ENCODE results near the gene PI4KA. TPM values are rescaled to one million over a fixed set of nuclear protein-coding genes. Genes with fewer than 3 reads are reported as not detected.

The PI4KA gene
- total RNA-seq, 3 donors from 2014 or later: 64.1 to 66.6 (median 66.5) TPM

DNA sequence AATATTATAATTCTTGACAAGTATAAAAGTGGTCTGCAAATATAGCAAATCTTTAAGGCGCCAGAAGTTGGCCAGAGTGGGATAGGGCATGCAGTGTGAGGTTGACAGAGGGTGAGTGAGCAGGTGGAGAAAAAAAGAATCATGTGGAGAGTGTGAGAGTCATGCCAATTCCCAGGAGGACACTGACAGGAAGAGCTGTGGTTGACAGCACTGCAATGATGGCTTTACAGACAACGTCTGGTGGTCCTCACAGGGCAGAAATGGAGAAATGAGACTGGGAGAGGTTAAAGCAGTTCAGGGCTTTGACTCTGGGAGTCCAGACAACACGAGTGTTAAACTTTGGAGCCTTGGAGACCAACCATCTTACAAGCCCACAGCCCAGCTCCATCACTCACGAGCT is 49.8 kb downstream of the PI4KA start:
- no peak overlapping the region for H3K4me3 Mint-ChIP-seq
- DNase-seq (no peak), ATAC-seq (no peak)
- H3K4me1 Mint-ChIP-seq (ENCODE audit: low read depth): peaks cover 7% of the 10 kb centered on the region
- H3K27me3 Mint-ChIP-seq (ENCODE audit: low read depth): no peaks in the 10 kb centered on the region
- H3K36me3 Mint-ChIP-seq (ENCODE audit: insufficient read depth): peaks cover 54% of the 10 kb centered on the region
- H3K9me3 Mint-ChIP-seq: no peaks in the 10 kb centered on the region

- ATAC-seq (no peak), DNase-seq (no peak)
- Mint-ChIP-seq H3K4me3 (no peak overlapping the region), H3K27me3 (ENCODE audit: low read depth) (no peaks in the 10 kb centered on the region), H3K4me1 (ENCODE audit: low read depth) (peaks cover 7% of the 10 kb centered on the region), H3K36me3 (ENCODE audit: insufficient read depth) (peaks cover 54% of the 10 kb centered on the region), H3K9me3 (no peaks in the 10 kb centered on the region)
Measured at GRCh38 chr22:20807315-20807752, 51.3 kb downstream of the PI4KA start.

DNA sequence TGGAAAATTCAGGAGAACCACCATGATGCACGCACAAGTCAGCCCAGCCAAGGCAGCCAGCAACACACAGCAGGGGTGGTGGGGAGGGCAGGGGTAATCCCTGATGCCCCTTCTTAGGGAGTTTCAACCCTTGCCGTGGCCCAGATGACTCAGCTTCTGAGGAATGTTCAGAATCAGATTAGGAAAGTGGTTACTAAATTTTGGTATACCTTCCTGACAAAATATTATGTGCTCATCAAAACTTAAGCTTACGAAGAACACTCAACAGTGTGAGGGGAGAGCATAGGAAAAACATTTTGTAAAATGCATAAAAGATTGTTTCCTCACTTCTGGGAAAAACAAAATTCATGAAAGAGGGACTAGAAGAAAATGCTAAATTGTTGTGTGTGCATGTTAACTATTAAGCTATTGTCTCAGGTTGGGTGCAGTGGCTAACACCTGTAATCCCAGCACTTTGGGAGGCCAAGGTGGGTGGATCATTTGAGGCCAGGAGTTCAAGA is 52.6 kb downstream of the PI4KA start:
- ATAC-seq: no peak
- no peak for DNase-seq

GRCh38 chr22:20804650-20805049 is 54.0 kb downstream of the PI4KA start:
- Mint-ChIP-seq H3K4me1 (ENCODE audit: low read depth) (no peaks in the 10 kb centered on the region), H3K36me3 (ENCODE audit: insufficient read depth) (peaks cover 54% of the 10 kb centered on the region), H3K4me3 (no peak overlapping the region), H3K27me3 (ENCODE audit: low read depth) (no peaks in the 10 kb centered on the region), H3K9me3 (no peaks in the 10 kb centered on the region)
- ATAC-seq: no peak
- DNase-seq: no peak

More for the DNA sequence above, 52.6 kb downstream of the PI4KA start:
- Mint-ChIP-seq H3K27me3 (ENCODE audit: low read depth) (no peaks in the 10 kb centered on the region), H3K4me1 (ENCODE audit: low read depth) (peaks cover 3% of the 10 kb centered on the region), H3K4me3 (no peak overlapping the region), H3K36me3 (ENCODE audit: insufficient read depth) (peaks cover 51% of the 10 kb centered on the region), H3K9me3 (no peaks in the 10 kb centered on the region)

DNA sequence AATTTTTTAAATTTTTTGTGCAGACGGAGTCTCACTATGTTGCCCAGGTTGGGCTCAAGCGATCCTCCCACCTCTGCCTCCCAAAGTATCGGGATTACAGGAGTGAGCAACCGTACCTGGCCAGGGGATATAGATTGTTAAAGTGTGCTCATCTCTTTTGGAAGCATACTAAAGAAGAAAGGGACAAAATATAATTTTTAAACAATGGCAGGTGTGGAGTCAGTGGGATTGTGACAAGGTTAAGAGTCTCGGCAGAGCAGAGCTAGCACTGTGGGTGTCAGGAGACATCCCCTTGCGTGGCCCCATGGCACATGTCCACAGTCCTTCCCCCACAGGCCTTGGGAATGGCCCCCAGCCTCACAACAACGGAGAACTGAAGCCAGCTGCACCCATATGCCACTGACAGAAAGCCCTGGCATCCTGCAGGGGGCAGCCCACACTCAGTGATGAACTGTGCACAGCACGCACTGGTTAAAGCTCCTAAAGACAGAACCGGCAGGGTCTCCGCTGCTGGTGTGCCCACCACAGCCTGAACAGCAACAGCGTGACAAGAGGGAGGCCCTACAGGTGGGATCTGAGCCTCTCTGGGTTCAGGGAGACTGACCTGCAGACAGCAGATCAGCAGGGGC is 54.8 kb downstream of the PI4KA start:
- H3K4me1 Mint-ChIP-seq (ENCODE audit: low read depth): no peaks in the 10 kb centered on the region
- no peaks in the 10 kb centered on the region for H3K27me3 Mint-ChIP-seq (ENCODE audit: low read depth)
- peak; percentile 24 for DNase-seq
- H3K4me3 Mint-ChIP-seq: no peak overlapping the region
- ATAC-seq: peak in 1 of 2 donors; percentile 32
- H3K9me3 Mint-ChIP-seq: no peaks in the 10 kb centered on the region
- H3K36me3 Mint-ChIP-seq (ENCODE audit: insufficient read depth): peaks cover 58% of the 10 kb centered on the region

DNA sequence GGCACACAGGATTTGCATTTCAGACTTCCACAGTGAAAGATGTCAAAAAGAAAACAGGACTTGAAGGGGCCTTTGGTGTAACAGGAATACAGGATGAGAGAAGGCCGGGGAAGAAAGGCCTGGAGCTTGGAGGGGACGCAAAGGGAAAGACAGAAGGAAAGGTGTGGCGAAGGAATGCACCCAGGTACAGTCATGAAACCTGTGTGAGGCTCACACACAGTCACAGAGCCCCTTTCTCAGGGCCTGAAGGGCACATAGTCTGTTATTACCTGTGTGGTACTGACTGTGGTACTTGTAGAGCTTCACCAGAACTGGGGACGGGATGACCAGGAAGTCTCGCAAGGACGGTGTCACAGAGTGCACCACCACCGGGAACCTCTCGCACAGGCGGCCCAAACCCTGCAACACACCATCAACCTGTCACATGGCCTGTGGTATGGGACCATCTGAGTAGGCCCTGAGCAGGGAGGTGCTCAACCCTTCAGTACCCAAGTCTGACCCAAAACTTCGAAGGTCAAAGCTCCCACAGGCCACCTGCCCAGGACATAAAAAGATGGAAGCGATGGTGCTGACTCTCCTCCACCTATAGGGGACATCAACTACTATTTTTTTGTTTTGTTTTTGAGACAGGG is 55.6 kb downstream of the PI4KA start:
- Mint-ChIP-seq H3K27me3 (ENCODE audit: low read depth) (no peaks in the 10 kb centered on the region), H3K9me3 (no peaks in the 10 kb centered on the region), H3K4me3 (no peak overlapping the region), H3K36me3 (ENCODE audit: insufficient read depth) (peaks cover 59% of the 10 kb centered on the region), H3K4me1 (ENCODE audit: low read depth) (no peaks in the 10 kb centered on the region)
- no peak for ATAC-seq
- no peak for DNase-seq

GRCh38 chr22:20802452-20802851 is 56.2 kb downstream of the PI4KA start:
- Mint-ChIP-seq H3K27me3 (ENCODE audit: low read depth) (no peaks in the 10 kb centered on the region), H3K4me1 (ENCODE audit: low read depth) (no peaks in the 10 kb centered on the region), H3K9me3 (no peaks in the 10 kb centered on the region), H3K36me3 (ENCODE audit: insufficient read depth) (peaks cover 61% of the 10 kb centered on the region), H3K4me3 (no peak overlapping the region)
- ATAC-seq (no peak), DNase-seq (no peak)

DNA sequence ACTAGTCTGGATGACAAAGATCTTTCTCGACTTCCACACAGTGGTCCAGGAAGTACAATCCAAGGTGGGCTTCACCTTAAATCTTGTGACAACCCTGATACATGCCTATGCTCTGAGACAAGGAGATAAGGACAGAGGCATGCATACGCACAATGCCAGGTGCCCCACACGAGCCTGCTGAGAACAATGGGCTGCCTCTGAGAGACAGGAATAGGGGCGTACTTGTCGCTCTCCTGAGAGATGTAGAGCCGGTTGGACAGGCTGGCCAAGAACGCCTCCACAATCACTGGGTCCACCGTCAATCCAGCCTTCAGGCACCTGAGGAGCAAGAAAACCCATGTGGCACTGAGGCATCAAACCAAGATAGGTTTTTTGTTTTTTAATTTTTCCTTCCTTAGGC is 59.2 kb downstream of the PI4KA start:
- Mint-ChIP-seq H3K4me3 (no peak overlapping the region), H3K36me3 (ENCODE audit: insufficient read depth) (peaks cover 67% of the 10 kb centered on the region), H3K4me1 (ENCODE audit: low read depth) (no peaks in the 10 kb centered on the region), H3K27me3 (ENCODE audit: low read depth) (no peaks in the 10 kb centered on the region), H3K9me3 (no peaks in the 10 kb centered on the region)
- no peak for DNase-seq
- ATAC-seq: no peak

DNA sequence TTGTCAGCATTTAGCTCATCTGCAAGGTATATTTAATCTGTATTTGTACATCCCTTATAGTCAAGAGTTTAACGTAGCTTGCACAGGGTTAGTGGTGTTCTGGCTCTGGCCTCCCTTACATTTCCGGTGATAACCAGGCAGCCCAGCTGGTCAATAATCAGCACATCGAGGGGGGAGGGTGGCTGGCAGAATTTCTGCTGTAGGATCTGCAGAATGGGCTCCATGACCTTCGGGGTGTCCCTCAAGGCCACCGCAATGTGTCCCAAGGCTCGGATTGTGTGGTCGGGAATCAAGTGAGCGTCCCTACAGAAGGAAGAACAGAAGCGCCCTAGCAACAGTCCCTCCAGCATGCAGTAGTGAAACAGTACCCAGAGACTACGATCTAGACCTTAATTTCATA is 59.6 kb downstream of the PI4KA start:
- DNase-seq (no peak), ATAC-seq (no peak)
- no peaks in the 10 kb centered on the region for H3K9me3 Mint-ChIP-seq
- H3K4me1 Mint-ChIP-seq (ENCODE audit: low read depth): no peaks in the 10 kb centered on the region
- no peaks in the 10 kb centered on the region for H3K27me3 Mint-ChIP-seq (ENCODE audit: low read depth)
- H3K4me3 Mint-ChIP-seq: no peak overlapping the region
- H3K36me3 Mint-ChIP-seq (ENCODE audit: insufficient read depth): peaks cover 65% of the 10 kb centered on the region

- Mint-ChIP-seq H3K27me3 (ENCODE audit: low read depth) (no peaks in the 10 kb centered on the region), H3K4me3 (no peak overlapping the region), H3K9me3 (no peaks in the 10 kb centered on the region), H3K36me3 (ENCODE audit: insufficient read depth) (peaks cover 63% of the 10 kb centered on the region), H3K4me1 (ENCODE audit: low read depth) (no peaks in the 10 kb centered on the region)
- ATAC-seq (no peak), DNase-seq (no peak)
Measured at GRCh38 chr22:20798218-20798617, 60.4 kb downstream of the PI4KA start.

DNA sequence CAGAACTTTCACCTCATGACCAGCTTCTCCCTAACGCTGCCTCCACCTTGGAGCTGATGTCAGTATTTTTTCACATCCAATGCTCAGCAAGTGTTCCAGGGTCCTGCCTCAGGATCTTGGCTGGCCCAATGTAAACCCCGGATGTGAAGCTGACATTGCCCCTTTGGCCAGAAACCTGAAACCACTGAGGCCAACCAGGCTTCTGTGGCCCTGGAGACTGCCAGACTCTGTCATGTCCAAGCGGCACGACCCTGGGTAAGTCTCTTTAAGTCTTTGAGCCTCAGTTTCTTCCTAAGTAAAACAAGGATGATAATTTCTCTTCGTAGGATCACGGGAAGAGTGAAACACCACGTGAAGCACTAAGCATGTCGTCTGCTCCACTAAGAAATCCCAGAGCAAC is 61.9 kb downstream of the PI4KA start:
- no peak for DNase-seq
- H3K36me3 Mint-ChIP-seq (ENCODE audit: insufficient read depth): peaks cover 61% of the 10 kb centered on the region
- no peaks in the 10 kb centered on the region for H3K4me1 Mint-ChIP-seq (ENCODE audit: low read depth)
- H3K4me3 Mint-ChIP-seq: no peak overlapping the region
- ATAC-seq: no peak
- no peaks in the 10 kb centered on the region for H3K9me3 Mint-ChIP-seq
- no peaks in the 10 kb centered on the region for H3K27me3 Mint-ChIP-seq (ENCODE audit: low read depth)

- Mint-ChIP-seq H3K9me3 (no peaks in the 10 kb centered on the region), H3K4me1 (ENCODE audit: low read depth) (no peaks in the 10 kb centered on the region), H3K4me3 (no peak overlapping the region), H3K27me3 (ENCODE audit: low read depth) (no peaks in the 10 kb centered on the region), H3K36me3 (ENCODE audit: insufficient read depth) (peaks cover 65% of the 10 kb centered on the region)
- DNase-seq (no peak), ATAC-seq (no peak)
Measured at GRCh38 chr22:20794650-20795413, 63.8 kb downstream of the PI4KA start.

DNA sequence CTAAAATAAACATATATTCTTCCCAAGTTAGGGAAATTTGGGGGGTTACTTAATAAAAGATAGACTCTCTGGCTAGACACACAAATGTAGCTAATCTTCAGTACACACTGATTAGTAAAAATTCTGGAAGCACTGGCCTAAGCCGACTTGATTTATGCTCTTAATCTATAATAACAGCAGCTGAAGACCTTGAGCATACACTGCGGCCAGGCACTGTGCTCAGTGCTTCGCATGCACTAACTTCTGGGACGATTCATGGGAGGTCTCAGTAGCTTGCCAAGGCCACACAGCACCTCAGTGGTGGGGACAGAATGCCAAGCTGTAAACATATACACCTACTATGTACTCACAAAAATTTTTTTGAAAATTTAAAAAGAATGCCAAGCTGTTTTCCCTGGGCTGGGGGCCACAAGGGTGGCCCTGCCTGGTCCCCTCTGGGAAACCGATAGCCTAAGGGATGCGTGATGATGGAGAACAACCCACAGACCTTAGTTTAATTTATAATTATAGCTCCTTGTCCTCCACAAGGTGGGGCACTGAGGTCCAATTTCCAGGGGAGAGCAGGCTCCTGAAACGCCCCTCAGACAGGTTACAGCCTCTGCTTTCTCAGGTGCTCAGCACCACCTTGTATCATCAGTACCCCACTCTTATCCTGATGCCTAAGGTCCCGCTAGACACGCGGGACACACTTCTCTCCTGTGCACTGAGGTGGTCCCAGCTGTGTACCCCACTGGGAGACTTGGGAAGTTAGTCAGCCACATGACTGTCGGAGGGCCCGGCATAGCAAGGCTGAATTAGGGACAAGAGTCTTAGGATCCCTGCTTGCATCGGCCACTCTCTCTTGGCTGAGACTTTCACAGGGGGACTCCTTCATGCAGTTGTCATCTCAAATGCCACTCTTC is 64.6 kb downstream of the PI4KA start:
- Mint-ChIP-seq H3K36me3 (ENCODE audit: insufficient read depth) (peaks cover 57% of the 10 kb centered on the region), H3K4me3 (no peak overlapping the region), H3K4me1 (ENCODE audit: low read depth) (no peaks in the 10 kb centered on the region), H3K27me3 (ENCODE audit: low read depth) (no peaks in the 10 kb centered on the region), H3K9me3 (no peaks in the 10 kb centered on the region)
- DNase-seq (no peak), ATAC-seq (no peak)

Measured in activated T-cell treated with anti-CD3 and anti-CD28 coated beads, Interleukin-2, amount 50 U/mL, for 4 hours (primary cell).